Esophagus squamous epithelium (tissue), 4 donors: Measurements from ENCODE around the gene METTL1.

Experiments used
- POLR2A ChIP-seq, 4 donors: fragments of 450-650 bp; IDR thresholded peaks; one replicate each; pipeline ENCODE4 v1.6.1; 2017; ENCODE audit warnings: antibody characterized with exemption in 4 of 4, mild to moderate bottlenecking in 4 of 4, moderate library complexity in 3 of 4
- TF ChIP-seq, protein P1 (sequence below), 6 experiments: fragments of 450-650 bp in 4 of 6; fragments of 200-600 bp in 2 of 6; sonication (generic) in 2 of 6; IDR thresholded peaks; one replicate each; pipeline ENCODE4 v1.5.1; 2016 to 2019; ENCODE audit warnings: antibody characterized with exemption in 6 of 6, mild to moderate bottlenecking in 4 of 6, moderate library complexity in 4 of 6

DNA sequence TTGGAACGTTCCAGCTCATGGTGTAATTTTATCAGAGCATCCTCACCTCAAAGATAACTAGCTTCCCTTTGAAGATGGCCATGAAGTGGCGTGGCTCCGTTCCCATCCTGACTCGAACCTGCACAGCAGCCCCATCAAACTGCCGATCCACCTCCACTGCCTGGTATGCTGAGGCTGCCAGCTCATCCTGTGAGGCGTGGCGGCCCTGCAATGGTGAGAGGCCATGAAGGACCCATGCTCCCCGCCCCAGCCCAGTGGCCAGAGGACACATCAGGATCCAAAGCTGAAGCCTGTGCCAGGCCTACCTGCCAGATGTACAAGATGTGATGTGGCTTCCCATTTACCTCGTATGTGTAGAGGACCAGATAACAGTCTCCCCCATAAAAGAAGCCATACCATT lies 35.4 kb upstream of the METTL1 start:
- no peak for TF ChIP-seq POLR2A (IDR thresholded peaks at IDR 0.05)
- TF ChIP-seq, protein P1, sequence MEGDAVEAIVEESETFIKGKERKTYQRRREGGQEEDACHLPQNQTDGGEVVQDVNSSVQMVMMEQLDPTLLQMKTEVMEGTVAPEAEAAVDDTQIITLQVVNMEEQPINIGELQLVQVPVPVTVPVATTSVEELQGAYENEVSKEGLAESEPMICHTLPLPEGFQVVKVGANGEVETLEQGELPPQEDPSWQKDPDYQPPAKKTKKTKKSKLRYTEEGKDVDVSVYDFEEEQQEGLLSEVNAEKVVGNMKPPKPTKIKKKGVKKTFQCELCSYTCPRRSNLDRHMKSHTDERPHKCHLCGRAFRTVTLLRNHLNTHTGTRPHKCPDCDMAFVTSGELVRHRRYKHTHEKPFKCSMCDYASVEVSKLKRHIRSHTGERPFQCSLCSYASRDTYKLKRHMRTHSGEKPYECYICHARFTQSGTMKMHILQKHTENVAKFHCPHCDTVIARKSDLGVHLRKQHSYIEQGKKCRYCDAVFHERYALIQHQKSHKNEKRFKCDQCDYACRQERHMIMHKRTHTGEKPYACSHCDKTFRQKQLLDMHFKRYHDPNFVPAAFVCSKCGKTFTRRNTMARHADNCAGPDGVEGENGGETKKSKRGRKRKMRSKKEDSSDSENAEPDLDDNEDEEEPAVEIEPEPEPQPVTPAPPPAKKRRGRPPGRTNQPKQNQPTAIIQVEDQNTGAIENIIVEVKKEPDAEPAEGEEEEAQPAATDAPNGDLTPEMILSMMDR (IDR thresholded peaks at IDR 0.05) = no peak
